Mesothelial cell of epicardium (in vitro differentiated cells): ENCODE measurements around the gene MUCL1. TPM values are rescaled to one million over a fixed set of nuclear protein-coding genes. Genes with fewer than 3 reads are reported as not detected.

Source experiments
- DNase-seq, 2 experiments: peaks; one replicate each; pipeline ENCODE4 v3.0.0; 2021; ENCODE audit warnings: low spot score in 2 of 2; ENCODE audit not compliant: unreplicated experiment in 2 of 2
- H3K27ac Mint-ChIP-seq: 2 replicates; pipeline ENCODE4 v1.8.0; 2021; ENCODE audit warnings: mixed read lengths
- H3K27me3 Mint-ChIP-seq: 2 replicates; pipeline ENCODE4 v1.8.0; 2021; ENCODE audit warnings: low read depth, mixed read lengths
- H3K36me3 Mint-ChIP-seq: 2 replicates; pipeline ENCODE4 v1.8.0; 2021; ENCODE audit warnings: mixed read lengths
- H3K4me1 Mint-ChIP-seq: 2 replicates; pipeline ENCODE4 v1.8.0; 2021; ENCODE audit warnings: mixed read lengths
- H3K4me3 Mint-ChIP-seq: 2 replicates; pipeline ENCODE4 v1.8.0; 2021; ENCODE audit warnings: mild to moderate bottlenecking, moderate library complexity, mixed read lengths
- H3K9me3 Mint-ChIP-seq: 2 replicates; pipeline ENCODE4 v1.8.0; 2021; ENCODE audit warnings: mixed read lengths
- total RNA-seq: library from RNA; stranded (reverse); gene quantifications from 3 replicates; pipeline ENCODE4 v1.2.1, GENCODE V29; 2021
- TF ChIP-seq, protein P1 (sequence below): fragments of 200-600 bp; sonication (generic); IDR thresholded peaks from one replicate; pipeline ENCODE4 v1.5.0; 2021; ENCODE audit warnings: antibody characterized with exemption; ENCODE audit not compliant: unreplicated experiment

The MUCL1 gene
- total RNA-seq, 1 donor from 2014 or later: not detected

GRCh38 chr12:54863948-54864618 lies 9.8 kb downstream of the MUCL1 start:
- no peak for DNase-seq
- no peak overlapping the region for H3K4me3 Mint-ChIP-seq
- peaks cover 16% of the 10 kb centered on the region for H3K27me3 Mint-ChIP-seq
- H3K4me1 Mint-ChIP-seq: no peaks in the 10 kb centered on the region
- TF ChIP-seq, protein P1, sequence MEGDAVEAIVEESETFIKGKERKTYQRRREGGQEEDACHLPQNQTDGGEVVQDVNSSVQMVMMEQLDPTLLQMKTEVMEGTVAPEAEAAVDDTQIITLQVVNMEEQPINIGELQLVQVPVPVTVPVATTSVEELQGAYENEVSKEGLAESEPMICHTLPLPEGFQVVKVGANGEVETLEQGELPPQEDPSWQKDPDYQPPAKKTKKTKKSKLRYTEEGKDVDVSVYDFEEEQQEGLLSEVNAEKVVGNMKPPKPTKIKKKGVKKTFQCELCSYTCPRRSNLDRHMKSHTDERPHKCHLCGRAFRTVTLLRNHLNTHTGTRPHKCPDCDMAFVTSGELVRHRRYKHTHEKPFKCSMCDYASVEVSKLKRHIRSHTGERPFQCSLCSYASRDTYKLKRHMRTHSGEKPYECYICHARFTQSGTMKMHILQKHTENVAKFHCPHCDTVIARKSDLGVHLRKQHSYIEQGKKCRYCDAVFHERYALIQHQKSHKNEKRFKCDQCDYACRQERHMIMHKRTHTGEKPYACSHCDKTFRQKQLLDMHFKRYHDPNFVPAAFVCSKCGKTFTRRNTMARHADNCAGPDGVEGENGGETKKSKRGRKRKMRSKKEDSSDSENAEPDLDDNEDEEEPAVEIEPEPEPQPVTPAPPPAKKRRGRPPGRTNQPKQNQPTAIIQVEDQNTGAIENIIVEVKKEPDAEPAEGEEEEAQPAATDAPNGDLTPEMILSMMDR: no peak
- H3K9me3 Mint-ChIP-seq: peaks cover 3% of the 10 kb centered on the region
- H3K27ac Mint-ChIP-seq: no peak overlapping the region
- H3K36me3 Mint-ChIP-seq: no peaks in the 10 kb centered on the region

DNA sequence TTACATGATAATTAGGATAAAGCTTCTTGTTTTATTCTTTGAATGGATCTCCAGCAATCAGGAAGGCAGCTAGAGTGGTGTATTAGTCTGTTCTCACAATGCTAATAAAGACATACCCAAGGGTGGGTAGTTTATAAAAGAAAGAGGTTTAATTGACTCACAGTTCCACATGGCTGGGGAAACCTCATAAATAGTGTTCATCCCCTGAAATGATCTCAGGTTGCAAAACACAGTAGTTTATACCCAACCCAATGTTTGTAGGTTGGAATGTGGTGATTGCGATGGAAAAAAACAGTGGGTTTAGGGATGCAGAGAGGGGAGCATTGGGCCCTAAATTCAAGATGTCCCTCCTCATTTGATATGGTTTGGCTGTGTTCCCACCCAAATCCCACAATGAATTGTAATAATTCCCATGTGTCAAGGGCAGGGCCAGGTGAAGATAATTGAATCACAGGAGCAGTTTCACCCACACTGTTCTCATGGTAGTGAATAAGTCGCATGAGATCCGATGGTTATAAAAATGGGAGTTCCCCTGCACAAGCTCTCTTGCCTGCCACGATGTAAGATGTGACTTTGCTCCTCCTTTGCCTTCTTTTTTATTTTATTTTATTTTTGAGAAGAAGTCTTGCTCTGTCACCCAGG lies 11.5 kb downstream of the MUCL1 start:
- Mint-ChIP-seq H3K4me1 (no peaks in the 10 kb centered on the region), H3K4me3 (no peak overlapping the region), H3K27me3 (peaks cover 11% of the 10 kb centered on the region), H3K36me3 (no peaks in the 10 kb centered on the region), H3K9me3 (peaks cover 3% of the 10 kb centered on the region), H3K27ac (no peak overlapping the region)
- no peak for DNase-seq
- TF ChIP-seq, protein P1: no peak

DNA sequence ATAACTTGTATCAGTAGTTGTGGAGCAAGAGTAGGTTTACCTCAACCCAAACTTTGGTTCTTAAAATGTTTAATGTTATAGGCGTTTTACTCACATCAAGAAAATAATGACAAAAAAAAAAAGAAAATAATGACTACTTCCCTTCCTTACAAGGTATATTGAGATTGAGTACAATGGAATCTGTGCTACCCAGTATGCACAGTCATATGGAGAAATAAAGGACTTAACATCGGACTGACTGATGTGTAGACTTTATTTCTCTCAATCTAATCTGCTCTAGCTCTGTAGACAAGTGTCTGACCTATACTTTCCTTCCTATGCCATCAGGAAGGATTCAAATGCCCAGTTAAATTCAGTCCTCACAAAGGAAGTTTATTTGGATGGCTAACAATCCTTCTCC lies 14.4 kb downstream of the MUCL1 start:
- no peaks in the 10 kb centered on the region for H3K36me3 Mint-ChIP-seq
- no peaks in the 10 kb centered on the region for H3K4me1 Mint-ChIP-seq
- no peak for DNase-seq
- peaks cover 8% of the 10 kb centered on the region for H3K27me3 Mint-ChIP-seq
- TF ChIP-seq, protein P1: no peak
- no peak overlapping the region for H3K4me3 Mint-ChIP-seq
- no peak overlapping the region for H3K27ac Mint-ChIP-seq
- peaks cover 3% of the 10 kb centered on the region for H3K9me3 Mint-ChIP-seq

DNA sequence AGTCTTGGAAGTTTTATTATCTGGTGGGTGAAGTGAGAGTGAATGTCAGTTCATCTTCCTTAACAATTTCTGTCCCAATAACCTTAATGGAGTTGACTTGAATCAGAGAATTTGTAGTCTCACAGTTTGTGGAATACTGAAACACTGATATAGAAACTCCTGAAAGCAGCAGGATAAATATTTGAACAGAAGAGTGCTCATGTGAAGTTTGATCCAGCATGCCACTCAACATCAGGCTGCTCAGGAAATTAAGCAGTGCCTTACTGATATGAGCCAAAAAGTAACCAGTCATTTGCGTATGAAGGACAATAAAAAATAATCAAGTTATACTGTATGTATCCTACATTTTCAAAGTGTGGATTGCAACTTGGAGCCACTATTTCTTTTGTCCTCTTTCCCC lies 15.7 kb downstream of the MUCL1 start:
- H3K9me3 Mint-ChIP-seq: peaks cover 3% of the 10 kb centered on the region
- no peak for DNase-seq
- no peaks in the 10 kb centered on the region for H3K36me3 Mint-ChIP-seq
- H3K4me3 Mint-ChIP-seq: no peak overlapping the region
- no peaks in the 10 kb centered on the region for H3K4me1 Mint-ChIP-seq
- TF ChIP-seq, protein P1: no peak
- H3K27me3 Mint-ChIP-seq: peaks cover 6% of the 10 kb centered on the region
- H3K27ac Mint-ChIP-seq: no peak overlapping the region

- Mint-ChIP-seq H3K9me3 (peaks cover 3% of the 10 kb centered on the region), H3K36me3 (no peaks in the 10 kb centered on the region), H3K27ac (no peak overlapping the region), H3K27me3 (peaks cover 6% of the 10 kb centered on the region), H3K4me1 (no peaks in the 10 kb centered on the region), H3K4me3 (no peak overlapping the region)
- DNase-seq: no peak
- TF ChIP-seq, protein P1: no peak
Measured at GRCh38 chr12:54870617-54871016, 16.3 kb downstream of the MUCL1 start.
